ENCODE results near the gene TTC21B.

The TTC21B gene

DNA sequence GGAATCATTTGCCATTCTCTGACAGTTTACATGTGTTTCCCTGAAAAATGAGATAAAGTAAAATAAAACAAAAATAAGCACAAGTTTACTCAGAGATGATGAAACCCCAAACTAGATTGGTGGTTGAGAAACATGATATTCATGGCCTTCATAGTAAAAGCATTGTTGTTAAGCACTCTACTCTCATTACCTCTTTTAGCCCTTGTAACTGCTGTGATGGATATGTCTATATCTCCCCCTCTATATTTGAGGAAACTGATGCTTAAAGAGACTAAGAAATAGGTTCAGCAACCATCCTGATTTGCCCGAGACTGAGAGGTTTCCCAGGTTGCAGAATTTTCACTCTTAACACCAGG, 125.7 kb downstream of the TTC21B start:
- Histone ChIP-seq H3K9me3 (ENCODE audit: control insufficient read depth, insufficient read depth, low read depth, low read length) (no peaks in the 10 kb centered on the region), H3K4me1 (ENCODE audit: control insufficient read depth, insufficient read depth, low read length) (peaks cover 32% of the 10 kb centered on the region), H3K27ac (ENCODE audit: extremely low read depth, low read depth, low read length) (no peak overlapping the region), H3K36me3 (ENCODE audit: control insufficient read depth in 2 of 2, insufficient read depth in 1 of 2, low read length in 2 of 2) (no peaks in the 10 kb centered on the region), H3K4me3 (ENCODE audit: low read depth, low read length) (no peak overlapping the region)
- ChIA-PET POLR2A (no interaction called here), CTCF (no interaction called here)
- TF ChIP-seq TCF7L2 (IDR thresholded peaks at IDR 0.05; ENCODE audit: borderline replicate concordance, low read depth, low read length) (no peak), ZBTB48 (tag by site-specific recombination; IDR thresholded peaks at IDR 0.05) (no peak), ZNF529 (tag by site-specific recombination; IDR thresholded peaks at IDR 0.05; ENCODE audit: insufficient replicate concordance) (no peak), ZNF211 (tag by site-specific recombination; IDR thresholded peaks at IDR 0.05; ENCODE audit: low read depth) (no peak)

DNA sequence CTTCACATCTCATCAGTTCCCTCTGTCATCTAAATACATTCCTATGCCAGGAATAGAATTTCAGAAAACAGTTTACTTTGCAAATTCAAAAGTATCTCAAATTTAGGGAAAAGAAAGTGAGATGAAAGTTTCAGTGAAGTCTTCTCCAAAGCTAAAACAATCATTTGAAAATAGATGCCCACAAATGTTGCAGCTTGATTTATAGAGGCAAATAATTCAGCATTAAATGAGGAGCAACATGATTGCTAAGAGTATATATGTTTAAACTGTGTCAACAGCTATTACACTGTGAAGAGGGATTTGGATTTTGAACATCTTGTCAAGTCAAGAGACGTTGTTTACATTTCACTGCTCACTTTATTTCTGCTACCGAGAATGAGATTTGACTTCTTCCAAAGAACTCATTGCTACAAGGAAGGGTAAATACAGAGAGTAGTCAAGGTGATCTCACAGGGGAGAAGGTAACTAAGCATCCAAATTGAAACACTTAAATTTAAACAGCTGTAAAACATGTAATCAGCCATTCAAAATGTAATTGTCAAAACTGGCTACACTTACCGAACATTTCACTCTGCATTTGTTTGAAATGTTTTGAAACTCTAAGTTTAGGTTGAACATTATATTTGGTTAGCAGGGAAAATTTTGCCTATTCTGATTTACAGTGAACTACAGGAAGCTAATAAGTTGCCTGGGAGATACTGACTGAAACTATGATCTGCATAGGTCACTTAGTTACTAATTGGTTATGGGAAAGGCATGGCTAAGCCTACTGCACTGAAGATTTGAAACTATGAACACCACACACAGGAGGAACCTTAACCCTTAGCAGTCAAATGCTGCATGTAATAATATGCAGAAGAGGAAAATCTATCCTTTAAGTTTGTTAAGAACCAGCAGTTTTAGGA, 126.3 kb downstream of the TTC21B start:
- CTCF ChIA-PET, result no interaction called here

DNA sequence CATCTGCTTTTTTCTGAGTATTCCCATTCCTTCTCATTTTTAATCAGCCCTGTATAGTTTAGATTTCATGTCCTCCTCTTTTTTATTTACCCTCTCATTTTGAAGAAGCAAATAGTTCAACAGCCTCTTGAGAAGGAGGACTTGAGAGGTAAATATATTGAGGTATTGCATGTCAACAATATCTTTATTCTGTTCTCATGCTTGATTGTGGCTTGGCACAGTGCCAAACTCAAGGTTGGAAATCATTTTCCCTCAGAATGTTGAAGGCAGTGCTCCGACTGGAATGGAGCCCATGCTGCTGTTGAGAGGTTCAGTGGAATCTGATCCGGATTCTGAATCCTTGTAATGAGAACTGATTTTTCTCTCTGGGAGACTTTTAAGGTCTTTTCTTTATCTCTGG, 128.5 kb downstream of the TTC21B start:
- Histone ChIP-seq H3K4me1 (ENCODE audit: control insufficient read depth, insufficient read depth, low read length) (peaks cover 37% of the 10 kb centered on the region), H3K27ac (ENCODE audit: extremely low read depth, low read depth, low read length) (no peak overlapping the region), H3K4me3 (ENCODE audit: low read depth, low read length) (no peak overlapping the region), H3K36me3 (ENCODE audit: control insufficient read depth in 2 of 2, insufficient read depth in 1 of 2, low read length in 2 of 2) (no peaks in the 10 kb centered on the region), H3K9me3 (ENCODE audit: control insufficient read depth, insufficient read depth, low read depth, low read length) (no peaks in the 10 kb centered on the region)
- POLR2A ChIA-PET, result no interaction called here
- CTCF ChIA-PET, result interaction anchor here (0.6 to 0.8 kb wide), 2 partner anchors 60 to 127 kb away, joined by 3 read pairs; no protein-coding TSS in a partner anchor
- no peak for TF ChIP-seq ZNF155 (tag by site-specific recombination; IDR thresholded peaks at IDR 0.05)
- TF ChIP-seq ZBTB8A (tag by site-specific recombination; IDR thresholded peaks at IDR 0.05), result 0 out of 2 replicates have a peak, but pooled peaks have one; percentile 33
- no peak for TF ChIP-seq ZNF701 (tag by site-specific recombination; IDR thresholded peaks at IDR 0.05)
- TF ChIP-seq, protein P1, sequence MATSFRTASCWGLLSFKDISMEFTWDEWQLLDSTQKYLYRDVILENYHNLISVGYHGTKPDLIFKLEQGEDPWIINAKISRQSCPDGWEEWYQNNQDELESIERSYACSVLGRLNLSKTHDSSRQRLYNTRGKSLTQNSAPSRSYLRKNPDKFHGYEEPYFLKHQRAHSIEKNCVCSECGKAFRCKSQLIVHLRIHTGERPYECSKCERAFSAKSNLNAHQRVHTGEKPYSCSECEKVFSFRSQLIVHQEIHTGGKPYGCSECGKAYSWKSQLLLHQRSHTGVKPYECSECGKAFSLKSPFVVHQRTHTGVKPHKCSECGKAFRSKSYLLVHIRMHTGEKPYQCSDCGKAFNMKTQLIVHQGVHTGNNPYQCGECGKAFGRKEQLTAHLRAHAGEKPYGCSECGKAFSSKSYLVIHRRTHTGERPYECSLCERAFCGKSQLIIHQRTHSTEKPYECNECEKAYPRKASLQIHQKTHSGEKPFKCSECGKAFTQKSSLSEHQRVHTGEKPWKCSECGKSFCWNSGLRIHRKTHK (tag by site-specific recombination; IDR thresholded peaks at IDR 0.05), result no peak
- no peak for TF ChIP-seq ZNF211 (tag by site-specific recombination; IDR thresholded peaks at IDR 0.05; ENCODE audit: low read depth)
- TF ChIP-seq ZNF274 (IDR thresholded peaks at IDR 0.05; ENCODE audit: low read length), result no peak
- TF ChIP-seq ZNF274 (tag by site-specific recombination; IDR thresholded peaks at IDR 0.05; ENCODE audit: borderline replicate concordance), result no peak
- no peak for TF ChIP-seq ZNF426 (tag by site-specific recombination; IDR thresholded peaks at IDR 0.05)
- TF ChIP-seq, protein P2, sequence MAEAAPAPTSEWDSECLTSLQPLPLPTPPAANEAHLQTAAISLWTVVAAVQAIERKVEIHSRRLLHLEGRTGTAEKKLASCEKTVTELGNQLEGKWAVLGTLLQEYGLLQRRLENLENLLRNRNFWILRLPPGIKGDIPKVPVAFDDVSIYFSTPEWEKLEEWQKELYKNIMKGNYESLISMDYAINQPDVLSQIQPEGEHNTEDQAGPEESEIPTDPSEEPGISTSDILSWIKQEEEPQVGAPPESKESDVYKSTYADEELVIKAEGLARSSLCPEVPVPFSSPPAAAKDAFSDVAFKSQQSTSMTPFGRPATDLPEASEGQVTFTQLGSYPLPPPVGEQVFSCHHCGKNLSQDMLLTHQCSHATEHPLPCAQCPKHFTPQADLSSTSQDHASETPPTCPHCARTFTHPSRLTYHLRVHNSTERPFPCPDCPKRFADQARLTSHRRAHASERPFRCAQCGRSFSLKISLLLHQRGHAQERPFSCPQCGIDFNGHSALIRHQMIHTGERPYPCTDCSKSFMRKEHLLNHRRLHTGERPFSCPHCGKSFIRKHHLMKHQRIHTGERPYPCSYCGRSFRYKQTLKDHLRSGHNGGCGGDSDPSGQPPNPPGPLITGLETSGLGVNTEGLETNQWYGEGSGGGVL (tag by site-specific recombination; IDR thresholded peaks at IDR 0.05), result peak; percentile 72
- TF ChIP-seq, protein P3, sequence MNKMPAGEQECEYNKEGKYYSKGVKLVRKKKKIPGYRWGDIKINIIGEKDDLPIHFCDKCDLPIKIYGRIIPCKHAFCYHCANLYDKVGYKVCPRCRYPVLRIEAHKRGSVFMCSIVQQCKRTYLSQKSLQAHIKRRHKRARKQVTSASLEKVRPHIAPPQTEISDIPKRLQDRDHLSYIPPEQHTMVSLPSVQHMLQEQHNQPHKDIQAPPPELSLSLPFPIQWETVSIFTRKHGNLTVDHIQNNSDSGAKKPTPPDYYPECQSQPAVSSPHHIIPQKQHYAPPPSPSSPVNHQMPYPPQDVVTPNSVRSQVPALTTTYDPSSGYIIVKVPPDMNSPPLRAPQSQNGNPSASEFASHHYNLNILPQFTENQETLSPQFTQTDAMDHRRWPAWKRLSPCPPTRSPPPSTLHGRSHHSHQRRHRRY (tag by site-specific recombination; IDR thresholded peaks at IDR 0.05), result no peak
- no peak for TF ChIP-seq ZNF354C (tag by site-specific recombination; IDR thresholded peaks at IDR 0.05; ENCODE audit: borderline replicate concordance, low read depth)
- TF ChIP-seq, protein P4, sequence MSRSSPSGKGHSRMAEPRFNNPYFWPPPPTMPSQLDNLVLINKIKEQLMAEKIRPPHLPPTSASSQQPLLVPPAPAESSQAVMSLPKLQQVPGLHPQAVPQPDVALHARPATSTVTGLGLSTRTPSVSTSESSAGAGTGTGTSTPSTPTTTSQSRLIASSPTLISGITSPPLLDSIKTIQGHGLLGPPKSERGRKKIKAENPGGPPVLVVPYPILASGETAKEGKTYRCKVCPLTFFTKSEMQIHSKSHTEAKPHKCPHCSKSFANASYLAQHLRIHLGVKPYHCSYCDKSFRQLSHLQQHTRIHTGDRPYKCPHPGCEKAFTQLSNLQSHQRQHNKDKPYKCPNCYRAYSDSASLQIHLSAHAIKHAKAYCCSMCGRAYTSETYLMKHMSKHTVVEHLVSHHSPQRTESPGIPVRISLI (tag by site-specific recombination; IDR thresholded peaks at IDR 0.05), result no peak
- 0 out of 2 replicates have a peak, but pooled peaks have one; percentile 15 for TF ChIP-seq ZNF335 (tag by site-specific recombination; conservative IDR thresholded peaks at IDR 0.05)
- TF ChIP-seq ZBTB17 (tag by site-specific recombination; IDR thresholded peaks at IDR 0.05), result peak; percentile 64
- TF ChIP-seq ZNF423 (tag by site-specific recombination; IDR thresholded peaks at IDR 0.05), result no peak
- TF ChIP-seq ZNF24 (tag by site-specific recombination; IDR thresholded peaks at IDR 0.05), result no peak
- TF ChIP-seq ZNF768 (tag by site-specific recombination; IDR thresholded peaks at IDR 0.05), result no peak

More for the DNA sequence above, 126.3 kb downstream of the TTC21B start:
- TF ChIP-seq FEZF1 (tag by site-specific recombination; IDR thresholded peaks at IDR 0.05), result 0 out of 2 replicates have a peak, but pooled peaks have one; percentile 30
- no peak for TF ChIP-seq ZNF184 (tag by site-specific recombination; IDR thresholded peaks at IDR 0.05)
- peak; percentile 27; the same call in 1 of the 2 replicates for TF ChIP-seq ZNF335 (tag by site-specific recombination; conservative IDR thresholded peaks at IDR 0.05)
- TF ChIP-seq, protein P5, sequence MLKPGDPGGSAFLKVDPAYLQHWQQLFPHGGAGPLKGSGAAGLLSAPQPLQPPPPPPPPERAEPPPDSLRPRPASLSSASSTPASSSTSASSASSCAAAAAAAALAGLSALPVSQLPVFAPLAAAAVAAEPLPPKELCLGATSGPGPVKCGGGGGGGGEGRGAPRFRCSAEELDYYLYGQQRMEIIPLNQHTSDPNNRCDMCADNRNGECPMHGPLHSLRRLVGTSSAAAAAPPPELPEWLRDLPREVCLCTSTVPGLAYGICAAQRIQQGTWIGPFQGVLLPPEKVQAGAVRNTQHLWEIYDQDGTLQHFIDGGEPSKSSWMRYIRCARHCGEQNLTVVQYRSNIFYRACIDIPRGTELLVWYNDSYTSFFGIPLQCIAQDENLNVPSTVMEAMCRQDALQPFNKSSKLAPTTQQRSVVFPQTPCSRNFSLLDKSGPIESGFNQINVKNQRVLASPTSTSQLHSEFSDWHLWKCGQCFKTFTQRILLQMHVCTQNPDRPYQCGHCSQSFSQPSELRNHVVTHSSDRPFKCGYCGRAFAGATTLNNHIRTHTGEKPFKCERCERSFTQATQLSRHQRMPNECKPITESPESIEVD (tag by site-specific recombination; IDR thresholded peaks at IDR 0.05), result no peak
- Histone ChIP-seq H3K36me3 (ENCODE audit: control insufficient read depth in 2 of 2, insufficient read depth in 1 of 2, low read length in 2 of 2) (no peaks in the 10 kb centered on the region), H3K9me3 (ENCODE audit: control insufficient read depth, insufficient read depth, low read depth, low read length) (no peaks in the 10 kb centered on the region), H3K27ac (ENCODE audit: extremely low read depth, low read depth, low read length) (no peak overlapping the region), H3K4me3 (ENCODE audit: low read depth, low read length) (no peak overlapping the region), H3K4me1 (ENCODE audit: control insufficient read depth, insufficient read depth, low read length) (peaks cover 32% of the 10 kb centered on the region)
- POLR2A ChIA-PET, result no interaction called here
